ENCODE measurements around the gene ASNS.
"Not testable (repeated sequence)": the region's sequence is repeated elsewhere in the genome, so short reads cannot be mapped to it uniquely, and the experiment has no call there.

ASNS gene

DNA sequence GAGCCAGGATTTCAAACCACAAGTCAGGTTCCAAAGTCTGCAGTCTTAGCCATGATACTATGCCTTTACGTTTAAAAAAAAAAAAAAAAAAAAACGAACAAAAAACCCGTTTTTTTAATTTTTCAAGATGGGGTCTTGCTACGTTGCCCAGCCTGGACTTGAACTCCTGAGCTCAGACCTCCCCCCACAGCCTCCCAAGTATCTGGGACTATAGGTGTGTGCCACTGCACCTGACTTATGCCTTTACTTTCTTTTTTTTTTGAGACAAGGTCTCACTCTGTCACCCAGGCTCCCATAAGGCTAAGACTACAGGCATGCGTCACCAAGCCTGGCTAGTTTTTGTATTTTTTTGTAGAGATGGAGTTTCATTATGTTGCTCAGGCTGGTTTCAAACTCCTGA lies 14.7 kb downstream of the ASNS start:
- ATAC-seq (replicated peaks) (no peak), DNase-seq (no peak)
- Mint-ChIP-seq H3K4me1 (peaks cover 0 to 3% of the 10 kb centered on the region in 2 donors), H3K27me3 (no peaks in the 10 kb centered on the region), H3K4me3 (no peak overlapping the region), H3K9me3 (no peaks in the 10 kb centered on the region), H3K27ac (no peak overlapping the region), H3K36me3 (peaks cover 37 to 56% of the 10 kb centered on the region in 2 donors)

DNA sequence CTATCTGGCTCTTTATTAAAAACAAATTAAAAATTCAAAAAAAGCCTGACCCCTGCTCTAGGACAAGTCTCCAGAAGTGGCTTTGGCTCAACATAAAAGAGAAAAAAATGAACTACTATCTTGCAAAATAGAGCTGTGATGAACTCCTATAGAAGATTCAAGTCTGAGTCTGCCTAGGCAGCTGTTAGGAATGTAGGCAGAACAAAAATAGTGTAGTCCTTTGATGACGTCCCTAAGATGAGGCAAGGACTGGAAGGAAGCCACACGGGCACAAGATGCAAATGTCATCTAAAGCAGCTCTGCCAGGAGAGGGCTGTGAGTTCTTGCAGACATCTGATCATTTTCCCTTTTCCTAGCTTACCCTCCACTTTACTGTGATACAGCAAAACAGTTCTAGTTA lies 20.5 kb downstream of the ASNS start:
- no peaks in the 10 kb centered on the region for H3K9me3 Mint-ChIP-seq
- H3K36me3 Mint-ChIP-seq: peaks cover 21 to 39% of the 10 kb centered on the region in 2 donors
- no peaks in the 10 kb centered on the region for H3K27me3 Mint-ChIP-seq
- no peak overlapping the region for H3K4me3 Mint-ChIP-seq
- ATAC-seq (replicated peaks) (no peak), DNase-seq (no peak)
- H3K4me1 Mint-ChIP-seq: no peaks in the 10 kb centered on the region
- H3K27ac Mint-ChIP-seq: no peak overlapping the region

DNA sequence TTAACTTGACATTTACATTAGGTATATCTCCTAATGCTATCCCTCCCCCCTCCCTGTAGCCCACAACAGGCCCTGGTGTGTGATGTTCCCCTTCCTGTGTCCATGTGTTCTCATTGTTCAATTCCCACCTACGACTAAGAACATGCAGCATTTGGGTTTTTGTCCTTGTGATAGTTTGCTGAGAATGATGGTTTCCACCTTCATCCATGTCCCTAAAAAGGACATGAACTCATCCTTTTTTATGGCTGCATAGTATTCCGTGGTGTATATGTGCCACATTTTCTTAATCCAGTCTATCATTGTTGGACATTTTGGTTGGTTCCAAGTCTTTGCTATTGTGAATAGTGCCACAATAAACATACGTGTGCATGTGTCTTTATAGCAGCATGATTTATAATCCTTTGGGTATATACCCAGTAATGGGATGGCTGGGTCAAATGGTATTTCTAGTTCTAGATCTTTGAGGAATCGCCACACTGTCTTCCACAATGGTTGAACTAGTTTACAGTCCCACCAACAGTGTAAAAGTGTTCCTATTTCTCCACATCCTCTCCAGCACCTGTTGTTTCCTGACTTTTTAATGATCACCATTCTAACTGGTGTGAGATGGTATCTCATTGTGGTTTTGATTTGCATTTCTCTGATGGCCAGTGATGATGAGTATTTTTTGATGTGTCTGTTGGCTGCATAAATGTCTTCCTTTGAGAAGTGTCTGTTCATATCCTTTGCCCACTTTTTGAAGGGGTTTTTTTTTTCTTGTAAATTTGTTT lies 21.8 kb downstream of the ASNS start:
- H3K27me3 Mint-ChIP-seq; H3K4me1 Mint-ChIP-seq; H3K4me3 Mint-ChIP-seq; H3K9me3 Mint-ChIP-seq; DNase-seq; ATAC-seq (replicated peaks); H3K27ac Mint-ChIP-seq: not testable (repeated sequence)
- H3K36me3 Mint-ChIP-seq: peaks cover 16 to 33% of the 10 kb centered on the region in 2 donors

DNA sequence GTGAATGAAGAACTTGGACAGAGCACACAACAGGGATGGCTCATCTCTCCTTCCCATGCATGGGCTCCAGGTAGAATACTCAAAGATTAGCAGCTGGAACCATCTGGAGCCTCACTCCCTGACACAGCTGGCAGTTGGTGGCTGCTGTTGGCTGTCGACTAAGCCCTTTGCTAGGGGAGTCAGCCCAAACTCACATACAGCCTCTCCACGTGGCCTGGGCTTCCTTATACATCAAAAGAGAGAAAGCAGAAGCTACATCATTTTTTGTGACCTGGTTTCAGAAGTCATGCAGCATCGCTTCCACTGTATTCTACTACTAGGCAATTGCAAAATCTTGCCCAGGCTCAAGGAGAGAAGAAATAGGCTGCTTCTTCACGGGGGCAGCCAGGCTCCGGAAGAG lies 24.4 kb downstream of the ASNS start:
- no peaks in the 10 kb centered on the region for H3K9me3 Mint-ChIP-seq

DNA sequence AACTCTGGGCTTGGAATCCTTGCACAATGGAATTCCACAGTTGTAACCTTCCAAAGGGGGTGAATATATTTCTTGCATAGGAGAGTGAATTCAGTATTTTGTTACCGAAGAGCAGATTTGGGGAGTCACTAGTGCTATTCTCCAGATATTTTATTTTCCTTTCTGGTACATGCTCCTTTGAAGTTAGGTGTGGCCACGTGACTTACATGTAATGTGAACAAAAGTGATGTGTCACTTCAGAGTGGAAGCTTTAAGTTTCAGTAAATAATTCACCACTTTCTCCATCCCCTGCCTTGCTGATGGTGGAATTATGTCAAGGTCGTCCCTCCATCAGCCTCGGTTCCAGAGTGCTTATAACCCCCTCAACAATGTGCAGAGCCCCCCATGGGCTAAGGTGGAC lies 25.3 kb downstream of the ASNS start:
- Mint-ChIP-seq H3K36me3 (peaks cover 5 to 10% of the 10 kb centered on the region in 2 donors), H3K27ac (no peak overlapping the region), H3K27me3 (peaks cover 4 to 7% of the 10 kb centered on the region in 2 donors), H3K4me1 (no peaks in the 10 kb centered on the region), H3K4me3 (no peak overlapping the region), H3K9me3 (no peaks in the 10 kb centered on the region)
- DNase-seq (no peak), ATAC-seq (replicated peaks) (no peak)

More for the DNA sequence above, 24.4 kb downstream of the ASNS start:
- Mint-ChIP-seq H3K36me3 (peaks cover 8 to 19% of the 10 kb centered on the region in 2 donors), H3K4me1 (no peaks in the 10 kb centered on the region), H3K27me3 (peaks cover 4 to 7% of the 10 kb centered on the region in 2 donors), H3K4me3 (no peak overlapping the region), H3K27ac (no peak overlapping the region)
- DNase-seq (no peak), ATAC-seq (replicated peaks) (peak in 1 of 2 donors; percentile 52)

DNA sequence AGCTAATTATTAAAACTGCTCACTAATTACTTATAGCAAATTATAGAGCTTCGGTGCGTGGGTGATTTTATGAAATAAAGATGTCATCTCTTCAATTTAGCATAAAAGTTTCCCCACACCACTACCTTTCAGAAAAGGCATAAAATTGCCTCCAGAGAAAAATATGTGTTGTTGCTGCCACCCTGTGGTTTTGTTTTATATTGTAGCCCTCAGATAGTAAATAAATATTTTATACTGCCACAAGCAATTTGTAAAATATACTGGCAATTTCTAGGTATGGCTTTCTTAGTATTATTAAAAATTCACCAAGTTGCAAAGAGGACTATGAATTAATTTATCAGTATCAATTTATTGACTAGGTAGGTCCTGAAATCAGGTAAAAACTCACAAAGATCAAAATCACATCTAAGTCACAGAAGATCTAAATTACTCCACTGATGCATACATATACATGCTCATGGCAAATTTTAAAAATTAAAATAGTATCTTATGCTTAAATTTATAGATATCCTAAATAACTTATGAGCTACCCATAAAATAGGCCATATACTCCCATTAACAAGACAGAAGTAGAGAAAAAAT lies 26.5 kb downstream of the ASNS start:
- H3K27me3 Mint-ChIP-seq: peaks cover 8 to 13% of the 10 kb centered on the region in 2 donors
- ATAC-seq (replicated peaks) (no peak), DNase-seq (no peak)
- H3K36me3 Mint-ChIP-seq: peaks cover under 1 to 3% of the 10 kb centered on the region in 2 donors
- H3K4me1 Mint-ChIP-seq: no peaks in the 10 kb centered on the region
- no peak overlapping the region for H3K4me3 Mint-ChIP-seq
- no peak overlapping the region for H3K27ac Mint-ChIP-seq
- no peaks in the 10 kb centered on the region for H3K9me3 Mint-ChIP-seq

DNA sequence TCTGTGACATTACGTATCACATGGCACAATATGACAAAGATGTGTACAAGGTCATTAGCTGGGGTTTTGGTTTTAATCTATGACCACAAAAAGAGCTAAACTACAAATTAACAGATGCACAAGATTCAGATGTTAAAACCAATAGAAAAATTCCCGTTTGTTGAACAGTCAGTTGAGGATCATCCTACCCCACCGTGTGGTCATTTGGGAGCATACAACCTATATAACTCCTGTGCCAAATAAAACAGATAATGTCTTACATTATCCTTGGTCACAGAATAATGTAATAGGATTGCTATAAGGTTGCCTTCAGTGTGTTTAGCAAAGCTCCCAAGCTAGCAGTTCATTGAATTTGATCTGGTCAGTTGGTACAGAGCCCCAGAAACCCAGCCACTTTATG lies 28.2 kb downstream of the ASNS start:
- Mint-ChIP-seq H3K4me1 (no peaks in the 10 kb centered on the region), H3K27ac (no peak overlapping the region), H3K9me3 (no peaks in the 10 kb centered on the region), H3K4me3 (no peak overlapping the region), H3K36me3 (no peaks in the 10 kb centered on the region), H3K27me3 (peaks cover 16 to 26% of the 10 kb centered on the region in 2 donors)
- DNase-seq (no peak), ATAC-seq (replicated peaks) (no peak)

DNA sequence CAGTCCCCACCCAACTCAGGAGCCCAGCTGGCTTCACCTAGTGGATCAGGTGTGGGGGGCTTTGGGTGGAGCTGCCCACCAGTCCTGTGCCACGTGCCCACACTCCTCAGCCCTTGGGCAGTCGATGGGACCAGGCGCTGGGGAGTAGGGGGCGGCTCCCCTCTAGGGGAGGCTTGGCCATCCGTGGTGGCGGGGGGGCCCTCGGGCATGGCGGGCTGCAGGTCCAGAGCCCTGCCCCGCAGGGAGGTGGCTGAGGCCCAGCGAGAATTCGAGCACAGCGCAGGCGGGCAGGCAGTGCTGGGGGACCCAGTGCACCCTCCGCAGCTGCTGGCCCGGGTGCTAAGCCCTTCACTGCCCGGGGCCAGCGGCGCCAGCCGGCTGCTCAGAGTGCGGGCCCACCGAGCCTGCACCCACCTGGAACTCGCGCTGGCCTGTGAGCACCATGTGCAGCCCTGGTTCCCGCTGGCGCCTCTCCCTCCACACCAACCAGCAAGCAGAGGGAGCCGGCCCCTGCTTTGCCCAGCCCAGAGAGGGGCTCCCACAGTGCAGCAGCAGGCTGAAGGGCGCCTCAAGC lies 29.3 kb downstream of the ASNS start:
- H3K9me3 Mint-ChIP-seq: no peaks in the 10 kb centered on the region
- H3K27ac Mint-ChIP-seq: no peak overlapping the region
- peaks cover 22 to 31% of the 10 kb centered on the region in 2 donors for H3K27me3 Mint-ChIP-seq
- ATAC-seq (replicated peaks): no peak
- no peaks in the 10 kb centered on the region for H3K36me3 Mint-ChIP-seq
- H3K4me3 Mint-ChIP-seq: no peak overlapping the region
- no peak for DNase-seq
- no peaks in the 10 kb centered on the region for H3K4me1 Mint-ChIP-seq

DNA sequence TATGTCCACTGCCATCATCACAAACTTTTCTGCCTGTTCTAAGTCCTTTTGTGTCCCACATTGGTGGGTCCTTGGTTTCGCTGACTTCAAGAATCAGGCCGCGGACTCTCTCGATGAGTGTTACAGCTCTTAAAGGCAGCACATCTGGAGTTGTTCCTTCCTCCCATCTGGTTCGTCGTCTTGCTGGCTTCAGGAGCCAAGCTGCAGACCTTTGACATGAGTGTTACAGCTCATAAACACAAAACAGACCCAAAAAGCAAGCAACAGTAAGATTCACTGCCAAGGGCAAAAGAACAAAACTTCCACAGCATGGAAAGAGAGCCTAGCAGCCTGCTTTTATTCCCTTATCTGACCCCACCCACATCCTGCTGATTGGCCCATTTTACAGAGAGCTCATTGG lies 30.2 kb downstream of the ASNS start:
- ATAC-seq (replicated peaks) (no peak), DNase-seq (no peak)
- Mint-ChIP-seq H3K27me3 (peaks cover 26 to 40% of the 10 kb centered on the region in 2 donors), H3K4me3 (no peak overlapping the region), H3K9me3 (no peaks in the 10 kb centered on the region), H3K4me1 (no peaks in the 10 kb centered on the region), H3K36me3 (no peaks in the 10 kb centered on the region), H3K27ac (no peak overlapping the region)

DNA sequence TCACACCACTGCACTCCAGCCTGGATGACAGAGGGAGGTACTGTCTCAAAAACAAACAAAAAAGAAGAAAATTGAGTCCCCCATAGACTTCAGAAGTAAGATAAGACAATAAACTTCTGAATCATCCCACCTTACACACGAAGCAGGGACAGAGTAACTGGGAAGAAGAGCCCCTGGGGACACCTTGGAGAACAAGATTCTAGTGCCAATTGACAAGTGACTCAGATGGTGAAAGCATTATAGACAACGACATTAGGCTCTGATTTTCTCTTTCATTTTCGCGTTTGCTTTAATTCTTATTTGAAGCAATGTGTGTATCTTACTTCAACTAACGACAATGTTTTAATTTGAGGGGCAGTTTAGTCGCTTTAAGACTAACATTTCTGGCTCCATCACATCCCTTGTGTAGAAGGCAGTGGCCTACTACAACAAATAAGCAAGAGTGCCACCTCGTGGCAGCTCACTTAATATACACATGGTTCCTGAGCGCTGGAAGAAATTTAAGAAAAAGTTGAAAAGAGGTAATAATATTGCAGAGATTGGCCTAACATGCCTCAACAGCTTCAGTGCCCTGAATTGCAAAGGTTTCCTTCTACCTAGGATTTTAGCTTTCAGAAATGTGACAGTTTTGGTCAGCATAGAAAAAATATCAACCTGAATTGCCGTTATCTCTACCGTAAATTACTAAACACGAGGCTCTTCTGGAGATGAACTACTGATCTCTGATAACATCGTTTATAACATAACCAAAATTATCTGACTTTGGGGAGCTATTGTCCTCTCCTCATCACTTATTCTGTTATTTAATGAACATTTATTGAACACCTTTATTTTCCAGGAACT lies 36.7 kb downstream of the ASNS start:
- H3K4me3 Mint-ChIP-seq: no peak overlapping the region
- no peaks in the 10 kb centered on the region for H3K4me1 Mint-ChIP-seq
- peaks cover 37 to 50% of the 10 kb centered on the region in 2 donors for H3K27me3 Mint-ChIP-seq
- no peak overlapping the region for H3K27ac Mint-ChIP-seq
- DNase-seq (peak; percentile 23), ATAC-seq (replicated peaks) (peak; percentile 78 to 87)
- H3K9me3 Mint-ChIP-seq: no peaks in the 10 kb centered on the region
- no peaks in the 10 kb centered on the region for H3K36me3 Mint-ChIP-seq

DNA sequence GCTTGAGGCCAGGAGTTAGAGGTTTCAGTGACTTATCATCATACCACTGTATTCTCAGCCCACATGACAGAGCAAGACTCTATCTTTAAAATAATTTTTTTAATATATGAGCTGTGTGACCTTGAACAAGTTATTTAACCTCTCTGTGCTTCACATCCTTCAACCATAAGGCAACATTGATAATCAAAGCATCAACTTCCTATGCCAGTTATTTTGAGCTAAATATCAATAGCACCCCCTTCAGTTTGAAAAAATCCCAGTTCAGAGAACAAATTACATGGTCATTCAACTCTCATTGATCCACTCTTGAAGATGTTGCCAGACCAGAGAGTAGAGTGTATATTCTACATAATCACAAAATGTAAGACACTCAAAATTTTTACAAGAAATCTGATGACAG lies 53.0 kb downstream of the ASNS start:
- Mint-ChIP-seq H3K27ac (no peak overlapping the region), H3K9me3 (peaks cover 0 to 2% of the 10 kb centered on the region in 2 donors), H3K4me3 (no peak overlapping the region), H3K36me3 (no peaks in the 10 kb centered on the region), H3K27me3 (no peaks in the 10 kb centered on the region), H3K4me1 (no peaks in the 10 kb centered on the region)
- no peak for ATAC-seq (replicated peaks)
- no peak for DNase-seq

DNA sequence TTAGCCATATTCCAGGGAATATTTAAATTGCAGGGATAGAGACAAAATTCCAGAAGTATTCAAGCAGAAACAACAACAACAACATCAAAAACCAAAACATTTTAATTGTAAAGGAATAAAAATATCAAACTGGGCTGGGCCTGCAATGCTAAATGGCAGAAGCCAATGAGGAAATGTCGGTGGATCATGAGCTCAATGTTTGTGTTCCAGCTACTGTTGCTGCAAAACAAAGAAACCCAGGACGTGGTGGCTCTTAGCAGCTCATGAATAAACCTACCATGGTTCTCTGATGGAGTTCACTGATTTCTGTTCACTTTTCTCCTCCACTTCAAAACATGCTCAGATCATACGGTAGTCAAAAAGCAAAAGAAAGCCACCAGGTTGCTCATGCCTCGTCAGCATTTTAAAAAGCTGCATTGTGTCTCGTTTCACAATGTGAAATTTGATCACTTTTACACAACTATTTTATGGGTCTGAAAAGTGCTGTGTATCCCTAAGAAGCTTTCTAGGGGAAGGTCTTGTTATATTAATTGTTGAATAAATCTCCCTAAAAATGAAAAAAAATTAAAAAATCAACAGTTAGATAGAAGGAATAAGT lies 54.0 kb downstream of the ASNS start:
- H3K27me3 Mint-ChIP-seq: no peaks in the 10 kb centered on the region
- H3K4me1 Mint-ChIP-seq: no peaks in the 10 kb centered on the region
- H3K27ac Mint-ChIP-seq: no peak overlapping the region
- no peaks in the 10 kb centered on the region for H3K36me3 Mint-ChIP-seq
- peaks cover 0 to 2% of the 10 kb centered on the region in 2 donors for H3K9me3 Mint-ChIP-seq
- no peak for DNase-seq
- H3K4me3 Mint-ChIP-seq: no peak overlapping the region
- ATAC-seq (replicated peaks): no peak
